ENCODE results near the gene EID3.

The EID3 gene

GRCh38 chr12:104344682-104345081, 41.1 kb downstream of the EID3 start:
- no peak overlapping the region for H3K4ac ChIP-seq (ENCODE audit: low read length)
- H3K4me2 ChIP-seq (ENCODE audit: insufficient read depth, low read length, poor library complexity, severe bottlenecking): no peak overlapping the region
- H3K9me3 ChIP-seq (replicated peaks in 1 of 2; ENCODE audit: control insufficient read depth in 2 of 2, insufficient read depth in 1 of 2, low read depth in 1 of 2, low read length in 2 of 2): peaks cover 0 to 2% of the 10 kb centered on the region in 2 donors
- H2AK5ac ChIP-seq (ENCODE audit: low read depth, low read length): no peak overlapping the region
- H2BK15ac ChIP-seq (ENCODE audit: low read length): no peak overlapping the region
- H3K18ac ChIP-seq (ENCODE audit: low read length): no peak overlapping the region
- no peaks in the 10 kb centered on the region for H3K79me1 ChIP-seq (ENCODE audit: low read depth, low read length)
- H2BK120ac ChIP-seq (ENCODE audit: low read depth, low read length): no peak overlapping the region
- H3K9ac ChIP-seq (ENCODE audit: low read depth, low read length, poor library complexity): no peak overlapping the region
- H4K91ac ChIP-seq (ENCODE audit: low read depth, low read length, poor library complexity): no peak overlapping the region
- no peak overlapping the region for H3K23ac ChIP-seq (ENCODE audit: low read depth, low read length, poor library complexity)
- no CpG with 5 or more reads among the region's 2 CpGs for WGBS, 2 donors (ENCODE audit: extremely low coverage in 2 of 2, insufficient read length in 2 of 2, insufficient replicate concordance in 1 of 2)
- peaks cover 30 to 96% of the 10 kb centered on the region in 2 donors for H3K36me3 ChIP-seq (replicated peaks in 1 of 2; ENCODE audit: control insufficient read depth in 2 of 2, insufficient read depth in 2 of 2, low read length in 2 of 2)
- H3K27me3 ChIP-seq (ENCODE audit: control insufficient read depth in 3 of 3, insufficient read depth in 3 of 3, low read depth in 1 of 3, low read length in 3 of 3): no peaks in the 10 kb centered on the region
- H3K27ac ChIP-seq (replicated peaks; ENCODE audit: low read length): no peak overlapping the region
- H4K8ac ChIP-seq (ENCODE audit: low read depth, low read length): no peak overlapping the region
- no peak overlapping the region for H2AFZ ChIP-seq (ENCODE audit: low read length)
- no peak for DNase-seq (ENCODE audit: low spot score)
- no peak overlapping the region for H3K4me3 ChIP-seq (ENCODE audit: low read length in 2 of 2)
- no peak overlapping the region for H2BK5ac ChIP-seq (ENCODE audit: low read length)
- H3K14ac ChIP-seq (ENCODE audit: low read length): no peak overlapping the region
- peaks cover 2 to 5% of the 10 kb centered on the region in 2 donors for H3K4me1 ChIP-seq (ENCODE audit: control insufficient read depth in 2 of 2, insufficient read depth in 1 of 2, low read depth in 1 of 2, low read length in 2 of 2)
- no peak overlapping the region for H2BK12ac ChIP-seq (ENCODE audit: low read length)

GRCh38 chr12:104345234-104346066, 41.9 kb downstream of the EID3 start:
- H2BK15ac ChIP-seq (ENCODE audit: low read length): no peak overlapping the region
- H3K4me2 ChIP-seq (ENCODE audit: insufficient read depth, low read length, poor library complexity, severe bottlenecking): no peak overlapping the region
- H3K4me3 ChIP-seq (ENCODE audit: low read length in 2 of 2): no peak overlapping the region
- H3K9me3 ChIP-seq (replicated peaks in 1 of 2; ENCODE audit: control insufficient read depth in 2 of 2, insufficient read depth in 1 of 2, low read depth in 1 of 2, low read length in 2 of 2): peaks cover 0 to 2% of the 10 kb centered on the region in 2 donors
- WGBS, 2 donors (ENCODE audit: extremely low coverage in 2 of 2, insufficient read length in 2 of 2, insufficient replicate concordance in 1 of 2): no CpG with 5 or more reads among the region's 7 CpGs
- no peak overlapping the region for H3K9ac ChIP-seq (ENCODE audit: low read depth, low read length, poor library complexity)
- H3K23ac ChIP-seq (ENCODE audit: low read depth, low read length, poor library complexity): no peak overlapping the region
- no peak overlapping the region for H2BK120ac ChIP-seq (ENCODE audit: low read depth, low read length)
- no peaks in the 10 kb centered on the region for H3K27me3 ChIP-seq (ENCODE audit: control insufficient read depth in 3 of 3, insufficient read depth in 3 of 3, low read depth in 1 of 3, low read length in 3 of 3)
- peaks cover 29 to 96% of the 10 kb centered on the region in 2 donors for H3K36me3 ChIP-seq (replicated peaks in 1 of 2; ENCODE audit: control insufficient read depth in 2 of 2, insufficient read depth in 2 of 2, low read length in 2 of 2)
- no peak overlapping the region for H3K27ac ChIP-seq (replicated peaks; ENCODE audit: low read length)
- no peak overlapping the region for H4K91ac ChIP-seq (ENCODE audit: low read depth, low read length, poor library complexity)
- H2AFZ ChIP-seq (ENCODE audit: low read length): no peak overlapping the region
- no peaks in the 10 kb centered on the region for H3K79me1 ChIP-seq (ENCODE audit: low read depth, low read length)
- no peak overlapping the region for H3K14ac ChIP-seq (ENCODE audit: low read length)
- no peak overlapping the region for H2AK5ac ChIP-seq (ENCODE audit: low read depth, low read length)
- no peak overlapping the region for H3K4ac ChIP-seq (ENCODE audit: low read length)
- H2BK12ac ChIP-seq (ENCODE audit: low read length): no peak overlapping the region
- H4K8ac ChIP-seq (ENCODE audit: low read depth, low read length): no peak overlapping the region
- peaks cover 2 to 5% of the 10 kb centered on the region in 2 donors for H3K4me1 ChIP-seq (ENCODE audit: control insufficient read depth in 2 of 2, insufficient read depth in 1 of 2, low read depth in 1 of 2, low read length in 2 of 2)
- H2BK5ac ChIP-seq (ENCODE audit: low read length): no peak overlapping the region
- DNase-seq (ENCODE audit: low spot score): no peak
- H3K18ac ChIP-seq (ENCODE audit: low read length): no peak overlapping the region

- H3K23ac ChIP-seq (ENCODE audit: low read depth, low read length, poor library complexity): no peak overlapping the region
- no peaks in the 10 kb centered on the region for H3K27me3 ChIP-seq (ENCODE audit: control insufficient read depth in 3 of 3, insufficient read depth in 3 of 3, low read depth in 1 of 3, low read length in 3 of 3)
- no peak overlapping the region for H2BK120ac ChIP-seq (ENCODE audit: low read depth, low read length)
- H3K4ac ChIP-seq (ENCODE audit: low read length): no peak overlapping the region
- no peak overlapping the region for H2AFZ ChIP-seq (ENCODE audit: low read length)
- H2BK5ac ChIP-seq (ENCODE audit: low read length): no peak overlapping the region
- no peak overlapping the region for H4K8ac ChIP-seq (ENCODE audit: low read depth, low read length)
- WGBS, 2 donors (ENCODE audit: extremely low coverage in 2 of 2, insufficient read length in 2 of 2, insufficient replicate concordance in 1 of 2): no CpG with 5 or more reads among the region's 5 CpGs
- peaks cover 0 to 2% of the 10 kb centered on the region in 2 donors for H3K4me1 ChIP-seq (ENCODE audit: control insufficient read depth in 2 of 2, insufficient read depth in 1 of 2, low read depth in 1 of 2, low read length in 2 of 2)
- H3K27ac ChIP-seq (replicated peaks; ENCODE audit: low read length): no peak overlapping the region
- H3K36me3 ChIP-seq (replicated peaks in 1 of 2; ENCODE audit: control insufficient read depth in 2 of 2, insufficient read depth in 2 of 2, low read length in 2 of 2): peaks cover 22 to 94% of the 10 kb centered on the region in 2 donors
- H3K4me2 ChIP-seq (ENCODE audit: insufficient read depth, low read length, poor library complexity, severe bottlenecking): no peak overlapping the region
- no peak overlapping the region for H4K91ac ChIP-seq (ENCODE audit: low read depth, low read length, poor library complexity)
- no peak overlapping the region for H2BK15ac ChIP-seq (ENCODE audit: low read length)
- H3K14ac ChIP-seq (ENCODE audit: low read length): no peak overlapping the region
- no peak overlapping the region for H3K4me3 ChIP-seq (ENCODE audit: low read length in 2 of 2)
- no peaks in the 10 kb centered on the region for H3K79me1 ChIP-seq (ENCODE audit: low read depth, low read length)
- DNase-seq (ENCODE audit: low spot score): no peak
- H3K9me3 ChIP-seq (replicated peaks in 1 of 2; ENCODE audit: control insufficient read depth in 2 of 2, insufficient read depth in 1 of 2, low read depth in 1 of 2, low read length in 2 of 2): no peaks in the 10 kb centered on the region
- no peak overlapping the region for H2BK12ac ChIP-seq (ENCODE audit: low read length)
- H3K9ac ChIP-seq (ENCODE audit: low read depth, low read length, poor library complexity): peak overlapping the region; percentile 24
- no peak overlapping the region for H3K18ac ChIP-seq (ENCODE audit: low read length)
- H2AK5ac ChIP-seq (ENCODE audit: low read depth, low read length): no peak overlapping the region
Measured at GRCh38 chr12:104347374-104348075, 44.0 kb downstream of the EID3 start.

GRCh38 chr12:104348283-104348993, 44.9 kb downstream of the EID3 start:
- Histone ChIP-seq H4K8ac (ENCODE audit: low read depth, low read length) (no peak overlapping the region), H3K79me1 (ENCODE audit: low read depth, low read length) (no peaks in the 10 kb centered on the region), H2AK5ac (ENCODE audit: low read depth, low read length) (no peak overlapping the region), H2BK12ac (ENCODE audit: low read length) (no peak overlapping the region), H3K4me1 (ENCODE audit: control insufficient read depth in 2 of 2, insufficient read depth in 1 of 2, low read depth in 1 of 2, low read length in 2 of 2) (no peaks in the 10 kb centered on the region), H3K4ac (ENCODE audit: low read length) (no peak overlapping the region), H4K91ac (ENCODE audit: low read depth, low read length, poor library complexity) (no peak overlapping the region), H3K23ac (ENCODE audit: low read depth, low read length, poor library complexity) (no peak overlapping the region), H2BK120ac (ENCODE audit: low read depth, low read length) (no peak overlapping the region), H3K36me3 (replicated peaks in 1 of 2; ENCODE audit: control insufficient read depth in 2 of 2, insufficient read depth in 2 of 2, low read length in 2 of 2) (peaks cover 20 to 92% of the 10 kb centered on the region in 2 donors), H2BK5ac (ENCODE audit: low read length) (no peak overlapping the region), H3K27me3 (ENCODE audit: control insufficient read depth in 3 of 3, insufficient read depth in 3 of 3, low read depth in 1 of 3, low read length in 3 of 3) (no peaks in the 10 kb centered on the region), H3K14ac (ENCODE audit: low read length) (no peak overlapping the region), H3K18ac (ENCODE audit: low read length) (no peak overlapping the region), H3K4me2 (ENCODE audit: insufficient read depth, low read length, poor library complexity, severe bottlenecking) (no peak overlapping the region), H3K27ac (replicated peaks; ENCODE audit: low read length) (no peak overlapping the region), H3K9me3 (replicated peaks in 1 of 2; ENCODE audit: control insufficient read depth in 2 of 2, insufficient read depth in 1 of 2, low read depth in 1 of 2, low read length in 2 of 2) (no peaks in the 10 kb centered on the region), H3K9ac (ENCODE audit: low read depth, low read length, poor library complexity) (peak overlapping the region; percentile 46), H2AFZ (ENCODE audit: low read length) (no peak overlapping the region), H3K4me3 (ENCODE audit: low read length in 2 of 2) (no peak overlapping the region), H2BK15ac (ENCODE audit: low read length) (no peak overlapping the region)
- no peak for DNase-seq (ENCODE audit: low spot score)
- WGBS, 2 donors (ENCODE audit: extremely low coverage in 2 of 2, insufficient read length in 2 of 2, insufficient replicate concordance in 1 of 2): no CpG with 5 or more reads among the region's 11 CpGs
